ENCODE results near the gene SOX6. TPM values are rescaled to one million over a fixed set of nuclear protein-coding genes. Genes with fewer than 3 reads are reported as not detected.

SOX6 gene
- total RNA-seq, 2 experiments from 2014 or later = 0.13 TPM; not detected in 1

- intact Hi-C loops (cut with micrococcal nuclease; ENCODE audit: unreplicated experiment) = no loop called here
- no peak for DNase-seq (ENCODE audit: low spot score)
- CTCF ChIA-PET (ENCODE audit: unreplicated experiment) = no interaction called here
- Histone ChIP-seq H2AFZ (ENCODE audit: low read length) (no peak overlapping the region), H3K4me3 (ENCODE audit: low read depth, low read length, poor library complexity, severe bottlenecking) (no peak overlapping the region), H3K9me3 (ENCODE audit: low read length) (no peaks in the 10 kb centered on the region), H3K9me2 (ENCODE audit: insufficient read depth, low read length) (no peaks in the 10 kb centered on the region), H4K20me1 (ENCODE audit: insufficient read depth, low read length) (no peaks in the 10 kb centered on the region), H3K27ac (ENCODE audit: low read depth, low read length, poor library complexity, severe bottlenecking) (no peak overlapping the region), H3K4me1 (ENCODE audit: insufficient read depth, low read length, poor library complexity, severe bottlenecking) (no peaks in the 10 kb centered on the region), H3K79me2 (ENCODE audit: insufficient read depth, low read depth, low read length) (no peaks in the 10 kb centered on the region), H3K4me2 (ENCODE audit: low read length) (no peak overlapping the region), H3K36me3 (ENCODE audit: insufficient read depth, low read length) (no peaks in the 10 kb centered on the region)
- no peak for TF ChIP-seq CTCF (conservative IDR thresholded peaks at IDR 0.05; ENCODE audit: low read length)
- TF ChIP-seq EZH2phosphoT487 (IDR thresholded peaks at IDR 0.05; ENCODE audit: borderline replicate concordance, low read depth, low read length) = no peak
- BruUV-seq (replicated peaks) = no TSS peak
- POLR2A ChIA-PET = no interaction called here
These were observed 141.0 kb downstream of the SOX6 start for GRCh38 chr11:16215352-16215751.

- Histone ChIP-seq H4K20me1 (ENCODE audit: insufficient read depth, low read length) (no peaks in the 10 kb centered on the region), H3K4me1 (ENCODE audit: insufficient read depth, low read length, poor library complexity, severe bottlenecking) (no peaks in the 10 kb centered on the region), H3K27ac (ENCODE audit: low read depth, low read length, poor library complexity, severe bottlenecking) (no peak overlapping the region), H3K79me2 (ENCODE audit: insufficient read depth, low read depth, low read length) (no peaks in the 10 kb centered on the region), H3K4me2 (ENCODE audit: low read length) (no peak overlapping the region), H3K36me3 (ENCODE audit: insufficient read depth, low read length) (no peaks in the 10 kb centered on the region), H2AFZ (ENCODE audit: low read length) (no peak overlapping the region), H3K9me2 (ENCODE audit: insufficient read depth, low read length) (no peaks in the 10 kb centered on the region), H3K4me3 (ENCODE audit: low read depth, low read length, poor library complexity, severe bottlenecking) (no peak overlapping the region), H3K9me3 (ENCODE audit: low read length) (no peaks in the 10 kb centered on the region)
- DNase-seq (ENCODE audit: low spot score) = no peak
- TF ChIP-seq EZH2phosphoT487 (IDR thresholded peaks at IDR 0.05; ENCODE audit: borderline replicate concordance, low read depth, low read length) (no peak), CTCF (conservative IDR thresholded peaks at IDR 0.05; ENCODE audit: low read length) (no peak)
- intact Hi-C loops (cut with micrococcal nuclease; ENCODE audit: unreplicated experiment) = no loop called here
- ChIA-PET POLR2A (interaction anchor here (0.6 kb wide), 1 partner anchor 36 kb away, joined by 3 read pairs; no protein-coding TSS in a partner anchor), CTCF (ENCODE audit: unreplicated experiment) (no interaction called here)
- no TSS peak for BruUV-seq (replicated peaks)
These were observed 144.9 kb downstream of the SOX6 start for GRCh38 chr11:16211407-16211806.

GRCh38 chr11:16204261-16204660 is 152.1 kb downstream of the SOX6 start:
- no peak for DNase-seq (ENCODE audit: low spot score)
- H3K9me2 ChIP-seq (ENCODE audit: insufficient read depth, low read length) = no peaks in the 10 kb centered on the region
- BruUV-seq (replicated peaks) = no TSS peak
- H3K4me3 ChIP-seq (ENCODE audit: low read depth, low read length, poor library complexity, severe bottlenecking) = no peak overlapping the region
- no peaks in the 10 kb centered on the region for H3K79me2 ChIP-seq (ENCODE audit: insufficient read depth, low read depth, low read length)
- no peaks in the 10 kb centered on the region for H3K9me3 ChIP-seq (ENCODE audit: low read length)
- no peak overlapping the region for H3K27ac ChIP-seq (ENCODE audit: low read depth, low read length, poor library complexity, severe bottlenecking)
- no peaks in the 10 kb centered on the region for H4K20me1 ChIP-seq (ENCODE audit: insufficient read depth, low read length)
- H2AFZ ChIP-seq (ENCODE audit: low read length) = no peak overlapping the region
- ChIA-PET CTCF (ENCODE audit: unreplicated experiment) (no interaction called here), POLR2A (no interaction called here)
- no peak for TF ChIP-seq CTCF (conservative IDR thresholded peaks at IDR 0.05; ENCODE audit: low read length)
- no peak for TF ChIP-seq EZH2phosphoT487 (IDR thresholded peaks at IDR 0.05; ENCODE audit: borderline replicate concordance, low read depth, low read length)
- intact Hi-C loops (cut with micrococcal nuclease; ENCODE audit: unreplicated experiment) = no loop called here
- H3K4me2 ChIP-seq (ENCODE audit: low read length) = no peak overlapping the region
- no peaks in the 10 kb centered on the region for H3K4me1 ChIP-seq (ENCODE audit: insufficient read depth, low read length, poor library complexity, severe bottlenecking)
- no peaks in the 10 kb centered on the region for H3K36me3 ChIP-seq (ENCODE audit: insufficient read depth, low read length)

Measured in OCI-LY7 (cell line).